Limb (tissue), 2 donors: Measurements from ENCODE around the gene TMEM87B.

Experiments
- DNase-seq, 2 donors: peaks; one replicate each; pipeline ENCODE4 v3.0.0-alpha.2; 2016; ENCODE audit errors: extremely low spot score in 2 of 2

TMEM87B gene

GRCh38 chr2:112054847-112055729, at the start of gene TMEM87B:
Gene TMEM87B (plus strand): TSS chr2:112055269. CDS start chr2:112055592, 323 bp downstream.
- DNase-seq: peak; percentile 98 to 100

DNA sequence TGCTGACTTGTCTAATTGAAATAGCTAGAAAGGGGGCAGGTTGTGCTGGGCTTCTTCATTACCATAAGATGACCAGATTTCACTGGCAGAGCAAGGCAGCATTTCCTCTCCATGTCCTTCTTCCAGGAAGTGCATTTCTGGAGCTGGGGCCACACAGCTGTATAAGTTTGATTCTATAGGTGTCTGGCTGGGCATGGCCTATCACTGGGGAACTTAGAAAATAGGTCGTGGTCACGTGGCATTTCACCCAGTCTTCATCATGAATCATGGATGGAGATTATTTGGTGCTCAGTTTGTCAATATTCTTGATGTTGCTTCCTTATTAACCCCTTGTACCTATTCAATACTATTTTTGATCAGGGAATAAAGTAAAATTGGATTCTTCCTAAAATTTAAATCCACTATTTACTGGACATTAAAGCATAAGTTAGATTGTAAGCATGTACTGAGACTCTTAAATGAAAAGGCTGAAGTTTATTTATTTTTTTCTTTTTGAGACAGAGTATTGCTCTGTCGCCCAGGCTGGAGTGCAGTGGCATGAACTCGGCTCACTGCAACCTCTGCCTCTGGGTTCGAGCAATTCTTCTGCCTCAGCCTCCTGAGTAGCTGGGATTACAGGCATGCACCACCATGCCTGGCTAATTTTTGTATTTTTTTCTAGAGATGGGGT, 49.5 kb upstream of the TMEM87B start:
- no peak for DNase-seq

DNA sequence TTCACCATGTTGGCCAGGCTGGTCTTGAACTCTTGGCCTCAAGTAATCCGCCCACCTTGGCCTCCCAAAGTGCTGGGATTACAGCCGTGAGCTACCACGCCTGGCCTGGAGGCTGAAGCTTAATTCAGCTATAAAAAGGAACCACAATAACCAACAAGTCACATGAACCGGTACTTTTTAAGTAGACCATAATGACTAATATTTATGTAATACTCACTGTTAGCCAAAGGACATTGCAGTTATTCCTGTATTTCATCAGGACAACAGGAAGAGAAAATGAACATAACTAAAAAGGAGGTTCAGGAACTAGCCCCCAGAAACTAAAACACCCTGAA, 49.0 kb upstream of the TMEM87B start:
- no peak for DNase-seq

DNA sequence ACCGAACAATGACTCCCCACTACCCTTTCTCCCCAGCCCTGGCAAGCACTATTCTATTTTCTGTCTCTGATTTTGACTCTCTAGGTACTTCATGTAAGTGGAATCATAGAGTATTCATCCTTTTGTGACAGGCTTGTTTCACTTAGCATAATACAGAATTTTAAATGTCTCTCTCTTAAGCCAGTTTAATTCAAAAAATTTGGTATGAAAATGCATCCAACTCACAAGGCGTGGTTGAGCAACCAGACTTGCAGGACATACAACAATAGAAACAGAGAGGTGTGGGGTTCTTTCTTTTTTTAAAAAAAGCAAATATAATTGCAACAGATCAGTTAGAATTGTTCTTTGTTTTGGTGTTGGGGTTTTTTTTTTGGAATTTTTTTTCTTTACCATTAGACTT, 47.6 kb upstream of the TMEM87B start:
- no peak for DNase-seq

GRCh38 chr2:112008910-112009485, 46.1 kb upstream of the TMEM87B start:
- no peak for DNase-seq

DNA sequence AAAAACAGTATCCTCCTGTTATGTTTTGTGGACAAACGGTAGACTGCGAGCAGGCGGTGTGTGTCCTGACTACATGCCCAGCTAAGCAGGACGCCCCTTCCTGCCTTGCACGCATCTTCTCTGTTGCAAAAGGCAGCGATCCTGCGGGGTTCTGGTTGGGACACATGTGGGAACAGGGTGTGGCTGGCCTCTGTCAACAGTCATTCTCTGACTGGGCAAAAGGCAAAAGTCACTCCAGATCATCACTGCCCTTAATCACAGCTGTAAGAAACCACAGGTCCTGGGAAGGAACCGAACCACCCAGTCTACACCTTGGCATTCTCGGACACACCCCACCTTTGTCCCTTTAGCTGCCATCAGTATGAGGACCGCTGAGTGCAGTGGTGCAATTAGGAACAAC, 44.3 kb upstream of the TMEM87B start:
- DNase-seq: no peak

DNA sequence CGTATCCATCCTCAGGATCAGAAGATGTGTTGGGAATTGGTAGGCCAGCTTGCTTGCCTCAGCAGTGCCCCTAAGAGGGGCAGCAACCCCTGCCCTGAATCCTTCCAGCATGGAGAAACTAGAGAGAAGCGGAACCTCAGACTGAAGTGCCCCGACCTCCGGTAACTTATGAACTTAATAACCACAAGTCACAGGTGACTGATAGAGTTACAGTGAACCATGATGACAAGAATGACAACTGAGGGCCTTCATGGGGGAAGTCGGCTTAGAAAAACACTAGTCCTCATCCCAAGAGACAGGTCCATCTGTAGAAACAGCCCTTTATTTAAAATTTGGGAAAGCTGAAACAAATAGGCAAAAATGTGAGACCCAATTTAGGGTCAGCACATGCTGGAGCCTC, 42.5 kb upstream of the TMEM87B start:
- DNase-seq: no peak

GRCh38 chr2:112018846-112019245, 36.2 kb upstream of the TMEM87B start:
- DNase-seq: no peak

GRCh38 chr2:112019569-112019982, 35.5 kb upstream of the TMEM87B start:
- no peak for DNase-seq

- no peak for DNase-seq
Observed at GRCh38 chr2:112020561-112020960, 34.5 kb upstream of the TMEM87B start.

- DNase-seq: no peak
Observed at GRCh38 chr2:112021290-112021689, 33.8 kb upstream of the TMEM87B start.

DNA sequence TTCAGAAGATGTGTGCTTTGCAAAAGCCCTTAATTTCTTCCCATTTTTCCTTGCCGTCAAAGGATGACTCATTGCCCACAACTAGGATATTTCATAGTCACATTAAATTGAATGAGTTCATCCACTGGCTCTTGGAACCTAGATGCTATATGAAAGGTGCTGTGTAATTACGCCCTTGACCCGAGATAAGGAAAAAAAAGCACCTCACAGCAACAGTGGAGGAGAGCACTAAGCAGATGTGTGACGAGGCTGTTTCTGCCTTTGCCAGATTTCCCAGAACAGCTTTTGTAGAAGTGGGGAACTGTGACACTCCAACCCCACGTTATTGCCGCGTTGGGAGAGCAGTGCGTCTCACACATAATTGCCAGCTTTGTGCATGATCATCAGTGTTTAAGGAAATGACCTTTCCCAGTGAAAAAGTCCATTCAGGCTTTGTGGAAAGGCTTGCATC, 33.3 kb upstream of the TMEM87B start:
- no peak for DNase-seq

DNA sequence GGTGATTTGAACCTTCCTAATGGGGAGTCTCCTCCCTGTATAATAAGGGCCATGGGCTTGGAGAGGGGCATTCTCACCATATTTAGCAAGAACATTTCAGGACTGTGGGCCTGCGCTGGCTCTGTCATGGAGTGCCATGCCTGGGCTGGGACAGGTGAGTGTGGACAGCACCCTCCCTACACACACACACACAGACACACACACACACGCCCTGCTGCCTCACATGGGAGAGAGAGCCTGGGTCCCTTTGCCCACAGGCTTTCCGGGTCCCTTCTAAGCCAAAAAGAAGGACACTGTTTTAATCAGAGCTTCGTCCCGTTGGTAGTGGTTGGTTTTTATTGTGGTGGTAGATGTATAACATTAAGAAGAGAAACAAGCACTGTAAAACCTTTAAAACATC, 31.4 kb upstream of the TMEM87B start:
- no peak for DNase-seq

GRCh38 chr2:112024231-112024630, 30.8 kb upstream of the TMEM87B start:
- no peak for DNase-seq

GRCh38 chr2:112024896-112025491, 30.1 kb upstream of the TMEM87B start:
- DNase-seq: no peak

- no peak for DNase-seq
Observed at GRCh38 chr2:112026509-112026908, 28.6 kb upstream of the TMEM87B start.

GRCh38 chr2:112027767-112028166, 27.3 kb upstream of the TMEM87B start:
- DNase-seq: no peak

DNA sequence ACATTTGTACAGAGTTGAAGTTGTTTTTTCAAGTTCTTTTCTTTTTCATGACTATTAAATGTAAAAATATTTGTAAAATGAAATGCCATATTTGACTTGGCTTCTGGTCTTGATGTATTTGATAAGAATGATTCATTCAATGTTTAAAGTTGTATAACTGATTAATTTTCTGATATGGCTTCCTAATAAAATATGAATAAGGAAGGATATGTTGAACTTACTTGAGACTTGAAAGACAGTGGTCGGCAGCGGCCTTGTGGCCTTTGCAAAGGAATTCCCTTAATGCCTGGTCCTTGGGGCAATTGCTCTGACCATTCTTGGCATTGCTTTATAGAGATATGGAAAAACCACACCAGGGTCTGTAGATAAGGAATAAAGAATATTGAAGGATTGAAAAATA, 25.9 kb upstream of the TMEM87B start:
- DNase-seq: no peak

DNA sequence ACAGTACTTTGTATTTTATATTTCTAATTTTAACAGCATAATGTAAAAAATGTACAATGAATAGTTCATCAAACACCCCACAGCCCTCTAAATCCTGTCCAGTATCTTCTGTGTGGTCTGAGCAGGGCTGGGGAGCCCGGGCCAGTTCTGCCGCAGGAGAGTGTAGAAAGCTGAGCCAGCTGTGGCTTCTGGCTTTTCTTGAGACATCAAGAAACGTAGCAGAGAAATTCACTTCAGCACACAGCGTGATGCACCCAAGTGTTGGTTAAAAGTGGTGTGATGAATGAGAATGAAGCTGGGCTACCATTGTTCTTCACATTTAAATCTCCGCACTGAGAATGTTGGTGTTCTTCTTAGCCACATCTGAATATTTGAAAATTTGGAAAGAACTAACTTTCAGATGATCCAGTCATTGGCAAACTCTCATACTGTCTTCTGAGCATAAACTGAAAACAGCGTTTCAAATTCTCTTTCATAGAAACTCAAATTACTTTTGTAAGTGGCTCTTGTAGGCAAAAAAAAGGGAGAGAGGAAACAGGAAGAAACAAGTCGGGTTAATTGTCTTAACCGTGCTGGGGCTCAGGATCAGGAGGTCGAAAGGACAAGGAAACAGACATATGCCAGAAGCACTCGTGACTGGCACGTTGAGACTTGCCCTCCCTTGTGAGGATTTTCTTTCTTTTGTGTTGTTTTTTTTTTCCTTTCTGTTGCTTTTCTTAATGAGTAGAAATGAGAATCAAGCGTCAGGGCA, 23.4 kb upstream of the TMEM87B start:
- DNase-seq: no peak

- no peak for DNase-seq
Observed at GRCh38 chr2:112032224-112032586, 22.9 kb upstream of the TMEM87B start.

DNA sequence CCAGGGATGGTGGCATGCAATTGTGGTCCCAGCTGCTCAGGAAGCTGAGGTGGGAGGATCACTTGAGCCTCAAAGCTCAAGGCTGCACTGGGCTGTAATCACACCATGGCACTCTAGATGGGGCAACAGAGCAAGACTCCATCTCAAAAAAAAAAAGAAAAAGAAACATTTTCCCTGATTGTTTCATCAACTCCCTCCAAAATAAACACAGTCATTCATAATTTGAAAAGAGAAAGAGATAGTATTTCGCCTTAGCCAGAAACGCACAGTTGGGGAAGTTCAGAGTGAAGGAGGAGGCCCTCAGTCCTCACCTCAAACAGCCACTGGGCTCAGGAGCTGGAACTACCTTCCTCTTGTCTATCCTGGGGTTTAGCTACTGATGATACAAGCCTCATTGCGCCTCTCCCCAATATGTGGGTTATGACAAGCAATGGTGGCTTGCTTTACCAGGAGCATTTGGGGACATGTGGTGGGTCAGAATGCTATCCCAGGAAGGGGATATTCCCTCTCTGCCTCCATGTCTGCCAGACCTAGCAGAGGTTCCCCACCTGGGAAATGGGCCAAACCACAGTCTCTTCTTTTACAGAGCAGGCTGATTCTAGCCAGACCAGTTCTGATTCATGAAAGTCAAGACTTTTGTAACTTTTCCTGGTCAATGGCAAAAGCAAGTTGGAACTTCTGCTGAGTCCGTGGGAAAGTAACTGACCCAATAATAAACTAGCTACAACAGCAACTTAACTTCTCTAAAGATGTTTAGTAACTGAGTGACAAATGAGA, 22.2 kb upstream of the TMEM87B start:
- no peak for DNase-seq
